ENCODE measurements around the gene ZBP1.
A peak's percentile ranks its signal among the peaks of the same experiment; 100 is the strongest.

The ZBP1 gene

GRCh38 chr20:57600320-57601210 is 19.7 kb downstream of the ZBP1 start:
- no peak for DNase-seq (ENCODE audit: low spot score)

DNA sequence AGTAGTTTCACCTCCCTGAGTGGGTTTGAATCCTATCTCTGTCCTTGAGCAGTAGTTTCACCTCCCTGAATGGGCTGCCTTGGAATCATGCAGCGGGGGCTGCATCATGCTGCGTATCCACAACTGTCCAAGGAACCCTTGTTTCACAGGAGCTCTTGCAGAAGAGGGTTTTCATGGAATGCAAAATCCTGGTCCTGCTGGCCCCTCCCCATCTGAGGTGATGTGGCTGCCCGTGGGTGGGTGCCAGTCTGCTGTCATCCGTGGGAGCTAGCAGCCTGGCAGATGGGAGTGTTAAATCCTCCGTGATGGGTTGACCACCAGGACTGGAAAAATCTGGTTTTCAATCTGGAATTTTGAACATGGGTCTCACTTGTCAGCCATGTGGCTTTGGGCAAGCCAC is 21.7 kb downstream of the ZBP1 start:
- DNase-seq (ENCODE audit: low spot score): no peak

DNA sequence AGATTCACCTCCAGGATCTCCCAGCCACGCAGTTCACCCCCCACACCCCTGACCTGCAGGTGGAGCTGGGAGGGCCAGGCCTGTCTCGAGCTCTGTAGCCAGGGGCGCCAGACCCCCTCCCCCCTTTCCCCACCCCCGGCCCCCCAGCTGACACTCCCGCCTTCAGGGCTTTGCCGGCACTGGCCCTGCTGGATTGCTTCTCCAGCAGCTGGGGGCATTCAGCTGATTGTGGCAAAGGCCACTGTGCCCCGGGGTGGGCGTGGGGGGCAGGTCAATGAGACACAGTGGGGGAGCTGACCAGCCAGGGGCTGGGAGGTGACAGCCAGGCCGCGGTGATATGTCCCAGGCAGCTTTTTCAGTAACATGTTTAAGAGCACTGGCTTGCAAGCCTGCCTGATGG is 22.2 kb downstream of the ZBP1 start:
- no peak for DNase-seq (ENCODE audit: low spot score)

GRCh38 chr20:57596998-57597939 is 23.0 kb downstream of the ZBP1 start:
- peak; percentile 58 for DNase-seq (ENCODE audit: low spot score)

DNA sequence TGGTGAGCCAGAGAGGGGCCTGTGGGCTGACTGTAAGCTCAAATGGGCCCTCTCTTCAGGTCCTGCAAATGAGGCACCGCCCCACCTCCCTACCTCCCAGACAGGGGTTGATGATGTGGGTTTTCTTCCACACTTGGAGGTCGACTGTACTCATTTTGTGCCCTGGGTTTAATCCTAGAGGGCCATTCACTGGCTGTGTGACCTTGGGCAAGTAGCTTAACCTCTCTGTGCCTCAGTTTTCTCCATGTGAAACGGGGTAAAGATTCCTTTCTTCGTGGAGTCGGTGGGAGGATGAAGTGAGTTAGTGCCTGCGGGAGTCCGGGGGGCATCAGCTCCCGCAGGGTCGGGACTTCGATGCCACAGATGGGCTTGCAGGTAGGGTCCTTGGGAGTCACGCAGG is 23.9 kb downstream of the ZBP1 start:
- no peak for DNase-seq (ENCODE audit: low spot score)

- no peak for DNase-seq (ENCODE audit: low spot score)
Observed at GRCh38 chr20:57595041-57596030, 24.9 kb downstream of the ZBP1 start.

GRCh38 chr20:57594092-57594951 is 25.9 kb downstream of the ZBP1 start:
- peak; percentile 59 for DNase-seq (ENCODE audit: low spot score)

DNA sequence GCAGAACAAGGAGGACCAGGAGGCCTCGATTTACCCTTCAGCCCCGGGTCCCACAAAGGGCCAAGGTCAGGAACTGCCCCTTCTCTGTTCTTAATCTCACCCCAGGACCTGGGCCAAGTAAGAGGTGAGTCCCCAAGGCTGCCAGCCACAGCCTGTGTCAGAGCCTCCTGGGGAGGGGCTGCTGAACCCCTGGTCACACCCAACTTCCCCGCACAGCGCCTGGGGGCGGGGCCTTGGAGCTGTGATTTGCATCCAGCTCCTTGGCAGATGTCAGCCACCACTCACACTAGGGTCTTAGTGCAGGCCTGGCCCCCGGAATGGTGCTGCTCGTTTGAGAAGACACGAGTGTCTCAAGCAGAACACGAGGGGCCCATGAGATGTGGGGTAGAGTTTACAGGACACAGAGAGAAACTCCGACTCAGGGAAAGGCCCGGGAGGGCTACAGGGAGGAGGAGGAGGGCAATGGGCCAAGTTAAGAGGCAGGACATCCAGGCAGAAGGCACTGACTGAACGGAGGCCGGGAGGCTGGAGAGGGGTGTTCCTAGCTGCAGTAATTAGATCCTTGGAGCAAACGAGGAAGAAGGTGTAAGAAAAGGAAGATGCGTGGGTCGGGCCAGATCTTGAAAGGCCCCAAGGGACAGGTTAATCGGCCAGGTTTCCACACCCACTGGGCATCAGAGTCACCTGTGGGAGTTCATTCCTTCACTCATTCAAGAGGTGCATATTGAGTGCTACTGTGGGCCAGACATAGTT is 26.9 kb downstream of the ZBP1 start:
- no peak for DNase-seq (ENCODE audit: low spot score)

- DNase-seq (ENCODE audit: low spot score): no peak
Observed at GRCh38 chr20:57592263-57593092, 27.7 kb downstream of the ZBP1 start.

DNA sequence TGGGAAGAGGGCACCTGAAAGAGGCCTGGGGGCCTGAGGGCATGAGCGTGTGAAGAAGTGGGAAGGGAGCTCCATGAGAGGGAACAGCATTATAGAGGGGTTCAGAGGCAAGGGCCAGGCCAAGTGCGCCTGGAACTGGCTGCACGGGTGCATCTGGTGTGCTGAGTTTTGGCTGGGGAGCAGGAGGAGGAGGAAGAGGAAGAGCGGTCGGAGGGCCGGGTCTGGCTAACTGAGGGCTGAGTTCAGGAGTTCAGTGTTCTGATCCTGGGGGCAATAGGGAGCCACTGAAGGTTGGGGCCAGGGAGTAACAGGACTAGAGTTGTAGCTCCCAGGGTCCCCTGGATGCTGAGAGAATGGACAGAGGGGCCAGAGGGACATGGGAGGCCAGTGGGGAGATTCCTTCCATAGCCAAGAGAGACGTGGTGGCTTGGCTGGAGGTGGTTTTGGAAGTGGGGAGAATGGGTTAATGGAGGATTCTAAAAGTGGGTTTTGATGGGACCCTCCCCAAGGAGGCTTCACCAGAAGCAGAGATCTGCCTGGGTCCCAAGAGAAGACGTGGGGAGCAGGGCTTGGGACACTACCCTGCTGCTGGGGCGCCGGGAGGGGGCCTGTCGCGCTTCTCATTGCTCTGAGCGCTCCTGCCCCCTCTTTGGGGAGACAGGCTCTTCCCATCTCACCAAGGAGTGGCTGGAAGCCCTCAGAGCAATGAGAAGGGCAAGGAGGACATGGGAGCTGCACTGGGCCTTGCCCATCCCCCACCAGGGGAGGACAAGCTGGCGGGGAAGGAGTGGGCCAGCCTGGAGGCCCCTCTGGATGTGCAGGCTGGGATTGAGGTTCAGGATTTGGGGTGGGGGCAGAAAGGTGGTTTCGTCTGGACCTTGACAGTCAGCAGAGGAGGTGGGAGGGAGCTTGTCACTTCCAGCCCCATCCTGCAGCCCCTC is 28.7 kb downstream of the ZBP1 start:
- no peak for DNase-seq (ENCODE audit: low spot score)

DNA sequence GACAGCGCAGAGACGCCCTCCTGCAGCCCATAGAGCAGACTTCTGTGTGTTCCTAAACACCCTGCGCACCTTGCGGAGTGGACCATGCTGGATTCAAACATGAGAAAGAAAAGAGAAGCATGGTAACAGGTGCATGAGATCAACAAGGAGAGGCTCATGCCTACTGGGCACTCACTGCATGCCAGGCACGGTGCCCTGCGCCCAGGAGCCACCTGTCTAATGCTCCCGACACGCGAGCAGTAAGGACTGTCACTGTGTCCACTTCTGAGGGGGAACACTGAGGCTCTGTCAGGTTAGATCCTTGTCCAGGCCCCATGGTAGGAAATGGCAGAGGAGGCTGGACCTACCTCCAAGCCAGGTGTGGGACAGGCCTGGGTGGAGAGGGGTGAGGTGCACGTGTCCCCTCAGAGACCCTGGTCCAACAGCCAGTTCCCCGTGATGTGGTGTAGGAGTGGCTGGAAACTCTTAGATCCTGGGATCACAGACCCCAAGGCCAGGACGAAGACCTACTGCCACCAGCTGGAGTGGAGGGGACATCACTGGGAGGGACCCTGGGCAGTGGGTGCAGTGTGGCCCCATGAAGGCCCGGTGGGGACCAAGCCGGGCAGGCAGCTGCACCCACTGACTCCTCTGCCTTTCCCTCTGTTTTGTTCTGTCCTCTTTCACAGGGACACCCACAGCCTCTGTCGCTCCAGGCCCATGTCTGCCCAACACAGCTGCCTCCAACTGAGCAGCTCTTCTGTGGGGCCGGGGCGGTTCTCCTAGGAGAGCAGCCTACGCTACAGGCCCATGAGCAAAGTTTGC is 29.5 kb downstream of the ZBP1 start:
- no peak for DNase-seq (ENCODE audit: low spot score)

GRCh38 chr20:57589728-57590484 is 30.3 kb downstream of the ZBP1 start:
- no peak for DNase-seq (ENCODE audit: low spot score)

DNA sequence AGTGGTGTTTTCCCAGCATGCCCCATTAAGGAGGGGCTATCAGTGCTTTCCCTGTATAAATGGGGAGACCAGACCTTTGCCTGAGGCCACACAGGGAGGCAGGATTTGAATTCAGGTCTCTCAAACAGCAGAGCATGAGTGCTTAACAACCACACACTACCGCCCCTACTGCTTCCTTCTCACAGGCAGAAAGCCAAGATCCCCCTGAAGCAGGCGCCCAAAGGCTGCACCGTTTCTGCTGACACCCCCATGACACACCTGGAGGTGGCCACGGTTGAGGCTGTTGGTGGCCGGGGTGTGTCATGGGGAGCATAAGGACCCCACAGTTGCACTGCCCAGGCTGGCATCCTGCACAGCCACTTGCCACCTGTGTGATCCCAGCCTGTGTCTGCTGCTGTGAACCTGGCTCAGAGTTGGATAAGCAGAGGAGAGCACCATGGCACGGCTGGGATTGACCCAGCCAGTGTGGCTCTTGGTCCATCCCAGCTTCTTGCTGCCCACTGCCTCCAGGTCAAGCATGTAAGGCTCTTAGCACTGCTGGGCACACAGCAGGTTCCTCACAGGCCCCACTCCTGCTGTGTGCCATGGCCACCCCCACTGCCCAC is 31.0 kb downstream of the ZBP1 start:
- DNase-seq (ENCODE audit: low spot score): no peak

DNA sequence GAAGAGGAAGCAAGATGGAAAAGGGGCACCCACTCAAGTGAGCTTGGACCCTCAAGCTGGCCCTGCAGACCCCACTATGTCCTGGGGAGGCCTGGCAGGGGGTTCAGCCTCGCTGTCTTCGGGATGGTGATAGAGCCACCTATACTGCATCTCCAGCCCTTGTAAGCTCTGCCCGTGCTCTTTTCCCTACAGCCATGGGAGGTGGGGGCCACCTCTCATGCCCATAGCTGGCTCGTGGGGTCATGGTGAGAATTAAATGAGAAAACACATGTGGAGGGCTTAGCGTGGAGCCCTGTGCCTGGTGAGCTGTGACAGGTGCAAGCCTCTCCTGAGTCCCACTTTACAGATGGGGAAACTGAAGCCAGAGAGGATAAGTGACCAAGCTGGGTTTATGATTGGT is 31.6 kb downstream of the ZBP1 start:
- no peak for DNase-seq (ENCODE audit: low spot score)

DNA sequence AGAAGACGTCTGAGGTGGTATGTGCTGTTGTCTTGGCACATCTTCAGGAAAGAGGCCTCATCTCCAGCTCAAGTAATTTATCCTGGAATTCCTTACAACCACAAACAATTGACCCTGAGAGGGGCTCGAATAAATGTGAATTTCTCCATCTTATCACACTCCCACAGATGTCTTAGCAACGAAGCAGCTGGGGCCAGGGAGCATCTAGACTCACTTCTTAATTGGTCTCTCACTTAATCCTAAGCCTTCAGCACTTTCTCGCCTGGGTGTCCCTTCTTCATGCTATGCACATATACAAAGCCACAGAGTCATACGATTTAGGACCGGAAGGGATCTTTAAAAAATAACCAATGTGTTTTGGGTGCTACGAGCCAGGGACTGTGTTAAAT is 32.2 kb downstream of the ZBP1 start:
- no peak for DNase-seq (ENCODE audit: low spot score)

Data from SK-N-DZ (cell line).